CD8-positive, alpha-beta memory T cell (primary cell): ENCODE results near the gene SLC6A19. TPM values are rescaled to one million over a fixed set of nuclear protein-coding genes. Genes with fewer than 3 reads are reported as not detected.

Experiments used
- CTCF ChIA-PET: fragments of 350-600 bp; sonication (Branson Sonifier 250); formaldehyde crosslinking; loops from one replicate; lab custom pipeline; 2021; ENCODE audit warnings: antibody characterized with exemption; lab: Charles Lee
- POLR2A ChIA-PET: fragments of 350-600 bp; sonication (Branson Sonifier 250); formaldehyde crosslinking; loops from one replicate; lab custom pipeline; 2021; ENCODE audit warnings: antibody characterized with exemption; lab: Charles Lee
- DNase-seq, 5 donors: peaks; one replicate each; pipeline versions ENCODE4 v3.0.0 to v3.0.0-alpha.2; 2020 to 2022; ENCODE audit warnings: mixed read lengths in 1 of 5
- H3K27ac ChIP-seq: one replicate; pipeline ENCODE4 v1.7.0; 2013; ENCODE audit warnings: low read depth, mild to moderate bottlenecking, low read length, moderate library complexity
- H3K27me3 ChIP-seq: 2 replicates; pipeline ENCODE4 v1.7.0; 2013; ENCODE audit warnings: low read length, mild to moderate bottlenecking; ENCODE audit not compliant: insufficient read depth, poor library complexity, severe bottlenecking
- H3K36me3 ChIP-seq: 2 replicates; pipeline ENCODE4 v1.7.0; 2013; ENCODE audit warnings: mild to moderate bottlenecking, low read length, moderate library complexity; ENCODE audit not compliant: insufficient read depth
- H3K4me1 ChIP-seq: 2 replicates; pipeline ENCODE4 v1.7.0; 2013; ENCODE audit warnings: mild to moderate bottlenecking, low read length, moderate library complexity; ENCODE audit not compliant: insufficient read depth
- H3K4me3 ChIP-seq: 2 replicates; pipeline ENCODE4 v1.7.0; 2013; ENCODE audit warnings: mild to moderate bottlenecking, low read length
- H3K9me3 ChIP-seq: 2 replicates; pipeline ENCODE4 v1.7.0; 2013; ENCODE audit warnings: mild to moderate bottlenecking, low read length
- H3K27ac Mint-ChIP-seq, 8 donors: one replicate each; pipeline ENCODE4 v1.8.0; 2020 to 2021; ENCODE audit warnings: mixed read lengths in 8 of 8, mild to moderate bottlenecking in 6 of 8, inconsistent platforms in 3 of 8, moderate library complexity in 3 of 8
- H3K27me3 Mint-ChIP-seq, 2 donors: one replicate each; pipeline ENCODE4 v1.8.0; 2020 to 2021; ENCODE audit warnings: mixed read lengths in 2 of 2, mild to moderate bottlenecking in 1 of 2, moderate library complexity in 1 of 2
- H3K36me3 Mint-ChIP-seq, 3 donors: one replicate each; pipeline ENCODE4 v1.8.0; 2020 to 2021; ENCODE audit warnings: mixed read lengths in 3 of 3, inconsistent platforms in 1 of 3, mild to moderate bottlenecking in 1 of 3
- H3K4me1 Mint-ChIP-seq, 3 donors: one replicate each; pipeline ENCODE4 v1.8.0; 2020 to 2021; ENCODE audit warnings: mixed read lengths in 3 of 3, inconsistent platforms in 1 of 3, mild to moderate bottlenecking in 1 of 3
- H3K4me3 Mint-ChIP-seq, 7 donors: one replicate each; pipeline ENCODE4 v1.8.0; 2020 to 2021; ENCODE audit warnings: mixed read lengths in 7 of 7, mild to moderate bottlenecking in 6 of 7, moderate library complexity in 4 of 7, inconsistent platforms in 2 of 7
- H3K9me3 Mint-ChIP-seq, 5 donors: one replicate each; pipeline ENCODE4 v1.8.0; 2020 to 2022; ENCODE audit warnings: mixed read lengths in 5 of 5, mild to moderate bottlenecking in 3 of 5, moderate library complexity in 2 of 5, inconsistent platforms in 1 of 5
- polyA plus RNA-seq: library from polyadenylated mRNA; unstranded; fragments of 300-500 nt; fragmentation: Illumina TruSeq; gene quantifications from one replicate; pipeline ENCODE4 v1.2.3, GENCODE V29; 2021
- total RNA-seq, 2 experiments: library from RNA; stranded (reverse); gene quantifications; one replicate each; pipeline ENCODE4 v1.2.3, GENCODE V29; 2021

The SLC6A19 gene
- total and polyA plus RNA-seq, 3 experiments from 2014 or later, result not detected

GRCh38 chr5:1173485-1174070 is 27.8 kb upstream of the SLC6A19 start:
- H3K27me3 Mint-ChIP-seq, result peaks cover 0 to 9% of the 10 kb centered on the region in 2 donors
- H3K4me1 ChIP-seq, result no peaks in the 10 kb centered on the region
- peak in 1 of 5 donors; percentile 33 for DNase-seq
- no peaks in the 10 kb centered on the region for H3K9me3 ChIP-seq
- peaks cover 5 to 12% (median 10%) of the 10 kb centered on the region in 3 donors for H3K4me1 Mint-ChIP-seq
- H3K4me3 ChIP-seq, result no peak overlapping the region
- no peaks in the 10 kb centered on the region for H3K36me3 Mint-ChIP-seq
- H3K27ac Mint-ChIP-seq, result no peak overlapping the region
- H3K4me3 Mint-ChIP-seq, result peak overlapping the region in 1 of 7 donors; percentile 75
- ChIA-PET POLR2A (no interaction called here), CTCF (interaction anchor here (1.4 to 2.9 kb wide), 4 partner anchors 9 to 472 kb away, joined by 3 to 15 read pairs (median 6); no protein-coding TSS in a partner anchor)
- H3K9me3 Mint-ChIP-seq, result no peaks in the 10 kb centered on the region
- no peak overlapping the region for H3K27ac ChIP-seq
- H3K27me3 ChIP-seq, result no peaks in the 10 kb centered on the region
- H3K36me3 ChIP-seq, result no peaks in the 10 kb centered on the region

- H3K9me3 ChIP-seq, result no peaks in the 10 kb centered on the region
- H3K27ac ChIP-seq, result no peak overlapping the region
- no peaks in the 10 kb centered on the region for H3K36me3 ChIP-seq
- no peaks in the 10 kb centered on the region for H3K27me3 ChIP-seq
- no peaks in the 10 kb centered on the region for H3K4me1 ChIP-seq
- Mint-ChIP-seq H3K4me1 (peaks cover 5 to 12% (median 10%) of the 10 kb centered on the region in 3 donors), H3K4me3 (peak overlapping the region in 1 of 7 donors; percentile 54), H3K9me3 (no peaks in the 10 kb centered on the region), H3K36me3 (no peaks in the 10 kb centered on the region), H3K27ac (no peak overlapping the region), H3K27me3 (peaks cover 0 to 9% of the 10 kb centered on the region in 2 donors)
- POLR2A ChIA-PET, result no interaction called here
- DNase-seq, result peak in 1 of 5 donors; percentile 41
- no peak overlapping the region for H3K4me3 ChIP-seq
- CTCF ChIA-PET, result interaction anchor here (1.4 to 2.9 kb wide), 3 partner anchors 9 to 471 kb away, joined by 3 to 15 read pairs (median 5); no protein-coding TSS in a partner anchor
Observed at GRCh38 chr5:1174122-1174936, 27.1 kb upstream of the SLC6A19 start.

DNA sequence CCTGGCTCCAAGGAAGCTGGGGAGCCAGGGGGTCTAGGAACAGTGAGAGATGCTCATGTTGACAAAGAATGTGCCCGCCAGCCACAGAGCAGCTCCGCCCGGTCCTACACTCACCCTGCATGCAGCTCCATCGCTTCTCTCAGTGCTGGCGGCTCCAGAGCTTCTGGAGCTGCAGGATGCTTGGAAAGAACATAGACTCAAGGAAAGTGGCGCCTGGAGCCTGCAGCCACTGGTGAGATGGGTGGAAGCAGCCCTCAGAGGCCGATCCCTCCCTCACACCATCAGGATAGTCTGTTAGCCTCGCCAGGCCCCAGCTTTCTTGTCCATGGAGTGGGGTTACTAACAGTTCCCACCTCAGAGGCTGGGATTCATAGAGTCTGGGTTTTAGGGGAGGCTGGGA is 26.4 kb upstream of the SLC6A19 start:
- H3K27me3 Mint-ChIP-seq, result peaks cover 0 to 9% of the 10 kb centered on the region in 2 donors
- H3K4me3 Mint-ChIP-seq, result no peak overlapping the region
- Histone ChIP-seq H3K27me3 (no peaks in the 10 kb centered on the region), H3K4me1 (no peaks in the 10 kb centered on the region), H3K27ac (no peak overlapping the region), H3K36me3 (no peaks in the 10 kb centered on the region), H3K4me3 (no peak overlapping the region), H3K9me3 (no peaks in the 10 kb centered on the region)
- CTCF ChIA-PET, result interaction anchor here (1.6 to 2.9 kb wide), 2 partner anchors 10 to 470 kb away, joined by 5 to 15 read pairs; no protein-coding TSS in a partner anchor
- DNase-seq, result peak in 1 of 5 donors; percentile 24
- no peak overlapping the region for H3K27ac Mint-ChIP-seq
- POLR2A ChIA-PET, result no interaction called here
- H3K36me3 Mint-ChIP-seq, result no peaks in the 10 kb centered on the region
- peaks cover 5 to 12% (median 10%) of the 10 kb centered on the region in 3 donors for H3K4me1 Mint-ChIP-seq
- H3K9me3 Mint-ChIP-seq, result no peaks in the 10 kb centered on the region

GRCh38 chr5:1175801-1176472 is 25.5 kb upstream of the SLC6A19 start:
- POLR2A ChIA-PET, result no interaction called here
- Mint-ChIP-seq H3K4me3 (no peak overlapping the region), H3K27ac (no peak overlapping the region), H3K36me3 (no peaks in the 10 kb centered on the region), H3K9me3 (no peaks in the 10 kb centered on the region), H3K27me3 (peaks cover 0 to 9% of the 10 kb centered on the region in 2 donors), H3K4me1 (peaks cover 5 to 12% (median 10%) of the 10 kb centered on the region in 3 donors)
- Histone ChIP-seq H3K27me3 (no peaks in the 10 kb centered on the region), H3K4me1 (no peaks in the 10 kb centered on the region), H3K36me3 (no peaks in the 10 kb centered on the region), H3K9me3 (no peaks in the 10 kb centered on the region), H3K4me3 (no peak overlapping the region), H3K27ac (no peak overlapping the region)
- CTCF ChIA-PET, result no interaction called here
- DNase-seq, result peak in 1 of 5 donors; percentile 26

GRCh38 chr5:1176473-1177391 is 24.7 kb upstream of the SLC6A19 start:
- CTCF ChIA-PET, result no interaction called here
- H3K27ac Mint-ChIP-seq, result no peak overlapping the region
- no peak overlapping the region for H3K27ac ChIP-seq
- H3K27me3 Mint-ChIP-seq, result peaks cover 0 to 5% of the 10 kb centered on the region in 2 donors
- no peak overlapping the region for H3K4me3 Mint-ChIP-seq
- H3K4me1 ChIP-seq, result no peaks in the 10 kb centered on the region
- H3K9me3 ChIP-seq, result no peaks in the 10 kb centered on the region
- peak in 1 of 5 donors; percentile 29 for DNase-seq
- no peaks in the 10 kb centered on the region for H3K36me3 ChIP-seq
- no peaks in the 10 kb centered on the region for H3K27me3 ChIP-seq
- no peaks in the 10 kb centered on the region for H3K36me3 Mint-ChIP-seq
- no peaks in the 10 kb centered on the region for H3K9me3 Mint-ChIP-seq
- no peak overlapping the region for H3K4me3 ChIP-seq
- POLR2A ChIA-PET, result no interaction called here
- peaks cover 0 to 9% (median 6%) of the 10 kb centered on the region in 3 donors for H3K4me1 Mint-ChIP-seq

GRCh38 chr5:1177826-1178528 is 23.4 kb upstream of the SLC6A19 start:
- Histone ChIP-seq H3K27ac (no peak overlapping the region), H3K4me3 (no peak overlapping the region), H3K27me3 (no peaks in the 10 kb centered on the region), H3K9me3 (no peaks in the 10 kb centered on the region), H3K4me1 (no peaks in the 10 kb centered on the region), H3K36me3 (no peaks in the 10 kb centered on the region)
- Mint-ChIP-seq H3K4me3 (no peak overlapping the region), H3K27ac (no peak overlapping the region), H3K9me3 (no peaks in the 10 kb centered on the region), H3K4me1 (peaks cover 0 to 5% (median 3%) of the 10 kb centered on the region in 3 donors), H3K36me3 (no peaks in the 10 kb centered on the region), H3K27me3 (peaks cover 0 to 3% of the 10 kb centered on the region in 2 donors)
- POLR2A ChIA-PET, result no interaction called here
- CTCF ChIA-PET, result no interaction called here
- DNase-seq, result no peak
